Tibial nerve (tissue), 3 donors: ENCODE data around the gene TDRD9.

Source experiments
- CTCF ChIP-seq, 5 experiments: fragments of 200-600 bp in 3 of 5; fragments of 450-650 bp in 2 of 5; sonication (generic) in 3 of 5; IDR thresholded peaks; one replicate each; pipeline ENCODE4 v1.5.1; 2016 to 2019; ENCODE audit warnings: antibody characterized with exemption in 5 of 5, mild to moderate bottlenecking in 3 of 5, moderate library complexity in 2 of 5
- POLR2A ChIP-seq, 2 donors: fragments of 450-650 bp; IDR thresholded peaks; one replicate each; pipeline ENCODE4 v1.6.1; 2017; ENCODE audit warnings: antibody characterized with exemption in 2 of 2, mild to moderate bottlenecking in 2 of 2, moderate library complexity in 2 of 2

GRCh38 chr14:104031384-104031783 lies 103.1 kb downstream of the TDRD9 start:
- TF ChIP-seq CTCF (IDR thresholded peaks at IDR 0.05) (no peak), POLR2A (IDR thresholded peaks at IDR 0.05) (no peak)
